Measurements from ENCODE around the gene B4GALNT1.

The B4GALNT1 gene

DNA sequence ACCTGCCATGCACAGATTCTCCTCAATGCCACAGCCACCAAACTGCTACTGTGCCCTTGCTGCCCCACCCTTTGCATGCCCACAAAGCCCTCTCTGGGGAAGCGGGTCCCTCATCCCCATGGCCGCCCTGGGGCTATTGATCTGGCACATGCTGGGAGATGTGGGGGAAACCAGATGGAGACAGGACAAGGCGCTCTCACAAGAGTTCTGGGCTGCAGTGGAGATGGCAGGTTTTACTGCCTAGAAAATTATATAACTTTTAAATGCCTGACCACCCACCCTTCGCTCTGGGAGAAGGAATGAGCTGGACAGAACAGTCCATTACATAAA, 52.6 kb downstream of the B4GALNT1 start:
- H3K4me1 ChIP-seq = no peaks in the 10 kb centered on the region

DNA sequence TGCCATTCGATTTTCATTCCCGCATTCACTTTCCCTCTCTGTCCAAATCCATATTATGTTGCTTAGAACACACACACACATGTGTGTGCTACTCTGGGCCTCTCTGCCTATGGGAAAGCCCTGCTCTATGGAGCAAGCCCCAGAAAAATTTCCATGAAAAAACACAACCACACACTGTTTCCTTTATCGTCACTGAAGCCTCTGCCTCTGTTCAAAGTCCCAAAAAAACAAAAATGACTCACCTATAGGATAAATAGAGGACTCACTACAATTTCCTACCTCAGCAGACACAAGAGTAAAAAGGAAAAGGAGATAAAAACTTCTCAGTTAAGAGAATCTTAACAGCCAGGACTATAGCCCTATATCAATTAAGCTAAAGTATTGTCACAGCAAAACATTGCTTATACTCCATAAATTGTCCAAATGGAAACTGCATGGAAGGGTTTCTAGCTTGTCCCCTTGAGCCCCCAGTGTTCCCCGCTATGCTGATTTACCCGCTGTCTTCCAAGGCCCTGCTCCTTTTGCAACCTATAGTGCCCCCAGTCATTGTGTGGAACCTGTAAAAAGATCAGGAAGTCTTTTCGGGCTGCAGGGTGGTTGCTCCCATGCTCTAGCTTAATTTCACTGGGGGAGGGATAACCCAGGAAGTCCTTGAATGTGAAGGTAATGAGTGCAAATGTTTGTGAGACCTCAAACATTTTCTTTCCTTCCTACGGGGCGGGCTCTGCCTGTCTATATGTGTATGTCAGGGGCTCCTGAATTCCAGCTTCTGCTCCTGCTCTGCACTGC, 53.1 kb downstream of the B4GALNT1 start:
- H3K9ac ChIP-seq = no peak overlapping the region

More for the DNA sequence above, 52.6 kb downstream of the B4GALNT1 start:
- no peak for TF ChIP-seq Cebpa-rat (IDR thresholded peaks at IDR 0.05)
- H3K36me3 ChIP-seq = no peaks in the 10 kb centered on the region
- no peak overlapping the region for H3K4me2 ChIP-seq
- H3K9ac ChIP-seq = no peak overlapping the region
- H4K20me1 ChIP-seq = no peaks in the 10 kb centered on the region
- no peak overlapping the region for H3K4me3 ChIP-seq
- H3K27ac ChIP-seq = no peak overlapping the region
- H3K27me3 ChIP-seq = 0 out of 2 replicates have a peak, but pooled peaks cover 8% of the 10 kb centered on the region
- H3K9me3 ChIP-seq = no peaks in the 10 kb centered on the region

GRCh38 chr12:57579011-57579410, 54.0 kb downstream of the B4GALNT1 start:
- TF ChIP-seq Cebpa-rat (IDR thresholded peaks at IDR 0.05) = no peak
- H3K36me3 ChIP-seq = no peaks in the 10 kb centered on the region

More for the DNA sequence above, 53.1 kb downstream of the B4GALNT1 start:
- no peak overlapping the region for H3K27ac ChIP-seq
- H3K9me3 ChIP-seq = no peaks in the 10 kb centered on the region
- no peaks in the 10 kb centered on the region for H3K4me1 ChIP-seq
- H3K36me3 ChIP-seq = no peaks in the 10 kb centered on the region
- H3K27me3 ChIP-seq = 0 out of 2 replicates have a peak, but pooled peaks cover 6% of the 10 kb centered on the region
- H3K4me2 ChIP-seq = no peak overlapping the region
- no peak for TF ChIP-seq Cebpa-rat (IDR thresholded peaks at IDR 0.05)
- no peaks in the 10 kb centered on the region for H4K20me1 ChIP-seq
- H3K4me3 ChIP-seq = no peak overlapping the region

GRCh38 chr12:57577981-57578758, 54.8 kb downstream of the B4GALNT1 start:
- no peaks in the 10 kb centered on the region for H3K36me3 ChIP-seq
- no peak for TF ChIP-seq Cebpa-rat (IDR thresholded peaks at IDR 0.05)
- H3K4me1 ChIP-seq = no peaks in the 10 kb centered on the region
- no peaks in the 10 kb centered on the region for H3K27me3 ChIP-seq
- H3K9ac ChIP-seq = no peak overlapping the region
- no peaks in the 10 kb centered on the region for H3K9me3 ChIP-seq
- H3K4me3 ChIP-seq = no peak overlapping the region
- no peak overlapping the region for H3K27ac ChIP-seq
- H4K20me1 ChIP-seq = no peaks in the 10 kb centered on the region
- H3K4me2 ChIP-seq = no peak overlapping the region

More at GRCh38 chr12:57579011-57579410, 54.0 kb downstream of the B4GALNT1 start:
- Histone ChIP-seq H4K20me1 (no peaks in the 10 kb centered on the region), H3K4me2 (no peak overlapping the region), H3K9me3 (no peaks in the 10 kb centered on the region), H3K9ac (no peak overlapping the region), H3K4me3 (no peak overlapping the region), H3K27me3 (no peaks in the 10 kb centered on the region), H3K27ac (no peak overlapping the region), H3K4me1 (no peaks in the 10 kb centered on the region)

GRCh38 chr12:57576613-57577160, 56.3 kb downstream of the B4GALNT1 start:
- TF ChIP-seq Cebpa-rat (IDR thresholded peaks at IDR 0.05) = no peak
- Histone ChIP-seq H3K27me3 (no peaks in the 10 kb centered on the region), H3K9ac (no peak overlapping the region), H3K27ac (no peak overlapping the region), H3K4me3 (no peak overlapping the region), H3K4me2 (no peak overlapping the region), H3K4me1 (no peaks in the 10 kb centered on the region), H3K9me3 (no peaks in the 10 kb centered on the region), H3K36me3 (no peaks in the 10 kb centered on the region), H4K20me1 (no peaks in the 10 kb centered on the region)
